Stimulated activated CD4-positive, alpha-beta T cell treated with anti-CD3 and anti-CD28 coated beads, Interleukin-12 subunit alpha, Interleukin-12 subunit beta, amount 100 ng/mL, for 4 hours (primary cell): Measurements from ENCODE around the gene PYGO2.
A peak's percentile ranks its signal among the peaks of the same experiment; 100 is the strongest.
"Not testable (repeated sequence)": the region's sequence is repeated elsewhere in the genome, so short reads cannot be mapped to it uniquely, and the experiment has no call there.

Experiments used
- DNase-seq: peaks from one replicate; pipeline ENCODE4 v3.0.0-alpha.2; 2020

Gene PYGO2

GRCh38 chr1:154977762-154978161, 16.2 kb upstream of the PYGO2 start:
- not testable (repeated sequence) for DNase-seq

- DNase-seq: peak; percentile 55
Measured at GRCh38 chr1:154975409-154976059, 14.0 kb upstream of the PYGO2 start.

DNA sequence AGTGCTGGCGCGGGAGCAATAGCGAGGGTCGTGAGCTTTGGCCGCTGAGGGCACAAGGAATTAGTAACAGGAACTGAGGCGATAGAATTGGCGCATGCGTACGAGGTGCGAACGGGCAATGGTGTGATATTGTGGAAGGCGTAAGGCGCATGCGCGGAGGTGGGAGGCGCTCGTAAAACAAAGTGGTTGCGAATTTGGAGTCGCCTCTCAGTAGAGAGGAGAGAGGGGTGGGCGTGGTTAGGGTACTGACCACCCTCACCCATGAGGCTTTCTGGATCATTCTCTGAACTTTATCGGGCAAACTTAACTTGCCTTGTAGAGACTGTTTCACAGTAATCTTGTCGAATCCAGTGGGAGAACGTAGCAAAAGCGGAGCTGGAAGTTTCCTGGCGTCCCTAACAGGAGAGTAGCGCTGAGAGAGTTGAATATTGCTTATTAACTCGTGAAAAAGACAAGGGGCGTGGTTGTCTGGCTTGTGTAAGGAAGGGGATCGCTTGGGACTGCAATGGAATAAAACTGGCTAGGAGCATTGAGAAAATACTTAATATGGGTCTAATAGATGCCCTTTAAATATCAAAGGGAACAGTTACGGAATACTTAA, 13.3 kb upstream of the PYGO2 start:
- DNase-seq: peak; percentile 90

- peak; percentile 89 for DNase-seq
Measured at GRCh38 chr1:154974102-154974807, 12.7 kb upstream of the PYGO2 start, which contains the start of gene CKS1B. TSS of gene CKS1B (plus strand) at chr1:154974681. CDS start at chr1:154974746, 65 bp downstream.

DNA sequence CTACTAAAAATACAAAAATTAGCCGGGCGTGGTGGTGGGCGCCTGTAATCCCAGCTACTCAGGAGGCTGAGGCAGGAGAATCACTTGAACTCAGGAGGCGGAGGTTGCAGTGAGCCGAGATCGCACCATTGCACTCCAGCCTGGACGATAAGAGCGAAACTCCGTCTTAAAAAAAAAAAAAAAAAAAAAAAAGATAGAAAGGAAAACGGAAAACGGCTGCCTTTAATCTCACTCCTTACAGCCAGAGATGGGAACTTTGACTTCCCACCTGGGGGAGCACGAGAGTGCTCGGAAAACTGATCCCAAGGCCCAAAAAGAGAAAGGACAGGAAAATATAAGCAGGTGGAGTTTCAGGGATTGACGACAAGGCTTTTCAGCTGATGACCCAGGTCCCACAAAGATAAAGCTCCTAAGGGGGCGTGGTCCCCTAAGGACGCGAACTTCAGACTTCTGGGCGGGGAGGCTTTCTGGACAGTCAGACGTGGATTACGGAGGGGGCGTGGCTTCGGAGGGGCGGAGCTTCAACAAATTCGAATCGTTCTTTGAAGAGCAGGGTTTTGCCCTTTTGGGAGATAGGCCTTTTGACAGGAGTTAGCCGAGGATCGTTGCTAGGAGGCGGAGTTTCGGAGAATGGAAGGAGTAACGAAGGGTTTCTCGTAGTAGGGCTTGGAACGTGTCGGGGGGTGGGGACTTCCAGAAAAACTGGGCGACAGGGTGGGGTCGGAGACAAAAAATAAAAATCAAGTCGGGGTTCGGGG, 11.9 kb upstream of the PYGO2 start:
- DNase-seq: peak; percentile 90

GRCh38 chr1:154972517-154973343, 11.1 kb upstream of the PYGO2 start:
- no peak for DNase-seq

DNA sequence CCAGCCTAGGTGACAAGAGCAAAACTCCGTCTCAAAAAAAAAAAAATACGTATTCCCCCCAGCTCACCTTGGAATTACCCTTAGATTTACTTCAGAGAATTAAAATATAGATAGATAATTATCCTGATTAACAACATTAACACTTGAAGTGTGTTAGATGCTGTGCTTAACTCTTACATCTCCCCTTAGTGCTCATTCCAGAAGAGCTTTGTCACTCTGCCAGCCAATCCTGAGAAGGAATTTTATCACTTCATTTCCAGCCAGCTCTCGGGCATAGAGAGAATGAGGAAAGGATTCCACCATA, 10.6 kb upstream of the PYGO2 start:
- DNase-seq: no peak

DNA sequence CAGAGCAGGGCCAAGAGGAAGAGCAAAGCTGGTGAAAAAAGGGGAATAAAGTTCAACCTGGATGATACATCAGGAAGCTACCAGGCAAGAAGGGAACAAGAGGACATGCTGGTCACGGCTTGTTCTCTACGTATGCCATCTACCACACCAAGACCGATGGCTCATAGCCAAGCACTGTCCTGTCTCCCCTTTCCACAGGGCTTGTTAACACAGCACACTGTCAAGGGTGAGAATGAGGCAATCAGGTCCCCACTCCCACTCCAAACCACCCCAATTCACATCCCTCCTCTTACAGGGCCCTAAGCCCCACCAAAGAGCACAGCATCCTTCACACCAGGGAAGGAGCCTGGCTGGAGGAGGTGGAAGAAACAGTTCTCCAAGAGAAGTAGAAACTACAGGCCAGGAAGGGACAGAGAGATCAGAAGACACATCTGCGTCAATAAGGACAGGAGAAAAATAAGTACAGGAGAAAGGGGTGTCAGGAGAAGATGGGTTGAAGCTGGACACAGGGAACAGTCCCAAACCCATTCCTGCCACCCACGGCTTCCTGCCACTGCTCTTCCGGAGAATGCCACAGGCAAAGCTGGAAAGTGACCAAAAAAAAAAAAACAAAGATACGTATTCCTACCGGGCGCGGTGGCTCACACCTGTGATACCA, 9.9 kb upstream of the PYGO2 start:
- DNase-seq: no peak

DNA sequence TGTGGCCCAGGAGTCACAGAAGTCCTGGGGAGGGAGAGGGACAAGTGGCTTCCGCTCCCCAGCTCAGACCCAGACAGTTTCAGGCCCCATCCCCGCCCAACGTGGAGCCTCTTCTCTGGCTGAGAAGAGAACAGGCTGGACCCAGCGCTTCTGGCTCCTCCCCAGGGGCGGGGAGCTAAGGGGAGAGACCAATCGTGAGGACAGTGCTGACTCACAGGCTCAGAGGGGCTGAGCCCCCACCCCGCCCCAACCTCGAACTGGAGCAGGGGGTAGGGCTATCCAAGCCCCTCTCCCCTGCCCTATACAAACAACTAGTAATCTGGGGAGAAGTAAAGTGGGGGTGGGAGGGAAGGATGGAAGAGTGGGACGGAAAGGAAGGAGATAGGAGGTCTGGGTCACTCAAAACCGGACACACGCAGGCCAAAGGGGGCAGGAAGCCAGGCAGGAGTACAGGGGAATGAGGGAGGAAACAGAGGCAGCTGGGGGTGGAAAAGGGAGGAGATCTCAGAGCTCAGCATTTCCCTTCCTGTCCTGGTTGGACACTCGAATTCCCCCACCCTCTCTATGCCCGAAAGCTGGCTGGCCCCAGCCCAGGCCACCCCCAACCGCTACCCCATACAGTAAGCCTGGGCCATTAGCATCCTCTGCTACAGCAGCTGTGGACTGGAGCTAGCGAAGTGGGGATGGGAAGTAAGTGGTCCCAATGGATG, 9.2 kb upstream of the PYGO2 start, which contains the start of gene SHC1:
SHC1 (minus strand) TSS at position 117 of the 710 bp plus-strand sequence. CDS start 221 bp downstream, outside the sequence.
- DNase-seq: peak; percentile 50

DNA sequence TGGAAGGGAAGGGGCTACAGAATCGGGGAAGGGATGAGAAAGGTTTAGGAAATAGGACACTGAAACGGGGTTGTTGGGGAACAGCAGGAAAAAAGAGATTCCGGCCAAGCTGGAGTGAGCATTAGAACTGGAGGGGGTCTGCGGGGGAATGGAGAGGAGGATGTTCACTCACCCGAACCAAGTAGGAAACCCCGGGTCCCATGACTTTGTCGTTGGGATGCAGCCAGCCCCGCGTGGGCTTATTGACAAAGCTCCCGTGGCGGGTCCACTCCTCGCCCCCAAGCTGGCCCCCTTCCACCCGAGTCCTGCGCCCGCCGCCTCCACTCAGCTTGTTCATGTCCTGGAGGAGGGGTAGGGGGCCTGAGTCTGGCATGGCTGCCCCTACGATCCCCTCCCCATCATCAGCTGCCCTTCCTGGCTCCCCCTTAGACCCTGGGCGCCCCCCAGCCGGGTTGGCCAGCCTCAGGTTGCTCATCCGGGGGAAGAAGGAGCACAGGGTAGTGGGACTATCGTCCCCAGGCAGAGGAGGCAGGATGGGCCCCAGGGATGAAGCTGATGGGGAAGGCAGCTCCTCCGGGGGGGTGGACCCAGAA, 8.4 kb upstream of the PYGO2 start:
- DNase-seq: no peak

DNA sequence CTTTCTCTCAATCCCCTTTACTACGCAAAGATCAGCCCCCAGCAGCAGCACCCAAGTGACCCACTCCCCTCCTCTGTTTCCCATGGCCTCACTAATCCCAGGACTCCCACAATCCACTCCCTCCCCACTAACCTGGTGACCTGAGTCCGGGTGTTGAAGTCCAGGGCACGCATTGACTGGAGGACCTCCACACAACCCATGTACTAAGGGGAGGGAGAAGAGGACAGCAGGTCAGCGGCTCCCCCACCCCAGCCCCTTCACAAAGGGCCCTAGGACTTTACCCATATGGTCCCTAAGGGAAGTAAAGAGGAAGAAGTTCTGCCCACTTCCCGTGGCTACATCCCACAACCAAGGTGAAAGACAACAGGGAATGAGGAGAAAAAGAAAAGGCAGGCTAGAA, 7.7 kb upstream of the PYGO2 start:
- no peak for DNase-seq

DNA sequence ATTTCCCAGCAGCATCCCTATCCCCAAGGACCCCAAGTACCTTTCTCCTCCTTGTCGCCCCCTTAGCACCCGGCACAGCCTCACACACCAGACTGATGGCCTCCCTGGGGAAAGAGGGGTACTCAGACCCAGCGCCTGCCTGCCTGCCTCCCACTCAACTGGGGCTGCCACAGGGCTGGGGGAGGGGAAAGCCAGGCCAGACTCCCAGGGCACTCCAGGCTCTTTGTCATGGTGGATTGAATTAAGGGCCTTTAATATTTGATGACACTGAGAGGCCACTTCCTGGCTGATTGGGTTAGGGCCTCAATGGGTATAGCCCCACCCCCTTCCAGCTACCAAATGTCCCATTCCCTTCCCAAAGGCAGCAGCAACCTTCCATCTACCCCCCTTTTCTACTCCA, 7.1 kb upstream of the PYGO2 start:
- DNase-seq: no peak

DNA sequence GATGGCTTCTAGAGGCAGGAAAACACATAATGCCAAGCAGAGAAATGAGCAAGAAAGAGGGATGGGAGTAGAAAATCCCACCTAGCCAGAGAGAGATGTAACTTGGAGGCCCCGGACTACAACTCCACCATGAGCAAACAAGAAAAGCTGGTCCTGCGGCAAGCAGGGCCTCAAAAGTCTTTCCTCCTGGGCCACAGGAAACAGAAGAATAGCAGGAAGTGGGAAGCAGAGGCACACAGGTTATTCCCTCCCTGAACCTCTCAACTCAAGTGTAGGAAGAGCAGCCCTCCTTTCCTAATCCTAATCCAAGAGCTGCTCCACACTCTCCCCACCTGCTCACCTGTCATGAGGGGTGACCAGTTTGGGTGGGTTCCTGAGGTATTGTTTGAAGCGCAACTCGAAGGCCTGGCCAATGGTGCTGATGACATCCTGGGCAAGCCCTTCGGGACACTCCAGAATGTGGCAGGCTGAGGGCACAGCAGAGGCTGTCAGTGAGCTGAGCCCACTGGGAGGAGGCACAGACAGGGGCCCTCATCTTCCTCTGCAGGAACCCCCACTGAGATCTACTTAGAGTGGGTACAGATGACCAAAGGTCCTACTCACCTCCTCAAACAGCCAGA, 5.9 kb upstream of the PYGO2 start:
- no peak for DNase-seq

GRCh38 chr1:154966111-154966510, 4.5 kb upstream of the PYGO2 start:
- no peak for DNase-seq

- no peak for DNase-seq
Measured at GRCh38 chr1:154964359-154964758, 2.8 kb upstream of the PYGO2 start.

GRCh38 chr1:154963643-154964042, 2.1 kb upstream of the PYGO2 start:
- no peak for DNase-seq

DNA sequence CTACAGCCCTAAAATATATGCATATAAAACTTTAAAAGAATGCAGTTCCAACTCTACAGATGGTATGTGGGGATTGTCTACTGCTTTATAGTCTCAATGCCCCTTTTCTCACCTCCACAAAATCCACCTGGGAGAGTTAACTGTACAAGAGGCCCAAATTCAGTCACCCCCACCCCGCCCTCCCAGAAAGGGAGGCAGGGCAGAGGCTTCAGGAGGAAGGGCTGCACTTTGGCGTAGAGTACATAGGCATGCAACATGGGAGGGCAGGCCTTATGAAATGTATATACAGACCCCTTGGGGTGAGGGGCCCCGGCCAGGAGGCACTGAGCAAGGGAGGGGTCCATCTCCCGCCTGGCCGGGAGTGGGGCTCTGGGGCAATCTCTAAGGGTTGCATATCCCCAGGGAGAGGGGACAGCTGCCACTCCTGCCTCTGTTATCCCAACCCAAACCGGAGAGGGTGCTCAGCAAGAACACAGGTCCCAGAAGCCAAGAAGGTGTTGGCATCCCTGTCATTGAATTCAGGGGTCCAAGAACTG, 1.3 kb upstream of the PYGO2 start:
- DNase-seq: no peak

GRCh38 chr1:154962156-154962749, 671 bp upstream of the PYGO2 start:
- no peak for DNase-seq

- no peak for DNase-seq
Measured at GRCh38 chr1:154960446-154961136, 991 bp downstream of the PYGO2 start.
